CD14-positive monocyte (primary cell): ENCODE data around the gene BTG3. TPM values are rescaled to one million over a fixed set of nuclear protein-coding genes. Genes with fewer than 3 reads are reported as not detected.

Source experiments
- DNase-seq, 3 donors: peaks; one replicate each; pipeline ENCODE4 v3.0.0-alpha.2; 2011 to 2022
- H2AFZ ChIP-seq: 2 replicates; pipeline ENCODE4 v1.6.0; 2012; ENCODE audit warnings: mild to moderate bottlenecking, low read depth, low read length, inconsistent platforms; ENCODE audit not compliant: insufficient read depth, poor library complexity, severe bottlenecking
- H3K27ac ChIP-seq, 2 donors: 1 replicate in 1 of 2; 2 replicates in 1 of 2; pipeline ENCODE4 v1.5.1; 2012 to 2013; ENCODE audit warnings: low read length in 2 of 2, control low read depth in 1 of 2, inconsistent platforms in 1 of 2, low read depth in 1 of 2, mild to moderate bottlenecking in 1 of 2
- H3K27me3 ChIP-seq, 2 donors: one replicate each; pipeline versions ENCODE4 v1.6.0 to v1.6.1; 2011 to 2013; ENCODE audit warnings: low read length in 2 of 2; ENCODE audit not compliant: control insufficient read depth in 2 of 2, insufficient read depth in 2 of 2
- H3K36me3 ChIP-seq, 2 donors: replicated peaks in 1 of 2; 1 replicate in 1 of 2; 2 replicates in 1 of 2; pipeline versions ENCODE4 v1.5.1 to v1.6.1; 2012 to 2013; ENCODE audit warnings: low read length in 2 of 2, control low read depth in 1 of 2, inconsistent platforms in 1 of 2, mild to moderate bottlenecking in 1 of 2; ENCODE audit not compliant: insufficient read depth in 2 of 2, control insufficient read depth in 1 of 2
- H3K4me1 ChIP-seq, 2 donors: 1 replicate in 1 of 2; 2 replicates in 1 of 2; pipeline versions ENCODE4 v1.5.1 to v1.6.1; 2012 to 2013; ENCODE audit warnings: low read length in 2 of 2, control low read depth in 1 of 2, inconsistent platforms in 1 of 2, mild to moderate bottlenecking in 1 of 2, moderate library complexity in 1 of 2; ENCODE audit not compliant: insufficient read depth in 2 of 2, control insufficient read depth in 1 of 2
- H3K4me2 ChIP-seq: replicated peaks from 2 replicates; pipeline ENCODE3; 2012; ENCODE audit warnings: low read length, moderate library complexity, mild to moderate bottlenecking; ENCODE audit not compliant: poor library complexity, severe bottlenecking; ENCODE audit errors: extremely low read depth
- H3K4me3 ChIP-seq, 3 experiments: fragments of 200-600 bp in 1 of 3; sonication (generic) in 1 of 3; replicated peaks in 1 of 3; 1 replicate in 2 of 3; 2 replicates in 1 of 3; pipeline ENCODE4 v1.5.1; 2011 to 2013; ENCODE audit warnings: low read length in 3 of 3, mild to moderate bottlenecking in 3 of 3, control low read depth in 2 of 3, low read depth in 2 of 3, inconsistent platforms in 1 of 3, moderate library complexity in 1 of 3
- H3K79me2 ChIP-seq: 2 replicates; pipeline ENCODE4 v1.6.0; 2012; ENCODE audit warnings: mild to moderate bottlenecking, control low read depth, inconsistent platforms, low read length, moderate library complexity; ENCODE audit not compliant: insufficient read depth
- H3K9ac ChIP-seq: 2 replicates; pipeline ENCODE4 v1.6.0; 2017; ENCODE audit warnings: low read length, mild to moderate bottlenecking; ENCODE audit not compliant: insufficient read depth, poor library complexity, severe bottlenecking
- H3K9me3 ChIP-seq, 2 donors: replicated peaks in 1 of 2; 1 replicate in 1 of 2; 2 replicates in 1 of 2; pipeline versions ENCODE4 v1.5.1 to v1.6.1; 2012 to 2013; ENCODE audit warnings: low read length in 2 of 2, control low read depth in 1 of 2; ENCODE audit not compliant: control insufficient read depth in 1 of 2, insufficient read depth in 1 of 2
- H4K20me1 ChIP-seq: 2 replicates; pipeline ENCODE4 v1.6.0; 2012; ENCODE audit warnings: mild to moderate bottlenecking, low read length, control low read depth, moderate library complexity; ENCODE audit not compliant: insufficient read depth
- H3K27ac Mint-ChIP-seq, 7 donors: one replicate each; pipeline ENCODE4 v1.8.0; 2020; ENCODE audit warnings: mild to moderate bottlenecking in 7 of 7, mixed read lengths in 7 of 7, moderate library complexity in 6 of 7, inconsistent platforms in 2 of 7
- H3K27me3 Mint-ChIP-seq, 3 donors: one replicate each; pipeline ENCODE4 v1.8.0; 2021 to 2022; ENCODE audit warnings: low read depth in 3 of 3, mild to moderate bottlenecking in 3 of 3, mixed read lengths in 3 of 3, moderate library complexity in 3 of 3, inconsistent platforms in 1 of 3
- H3K36me3 Mint-ChIP-seq, 2 donors: one replicate each; pipeline ENCODE4 v1.8.0; 2020; ENCODE audit warnings: mixed read lengths in 2 of 2, inconsistent platforms in 1 of 2, mild to moderate bottlenecking in 1 of 2
- H3K4me1 Mint-ChIP-seq: one replicate; pipeline ENCODE4 v1.8.0; 2020; ENCODE audit warnings: mild to moderate bottlenecking, mixed read lengths
- H3K4me3 Mint-ChIP-seq, 2 donors: one replicate each; pipeline ENCODE4 v1.8.0; 2020; ENCODE audit warnings: mild to moderate bottlenecking in 2 of 2, mixed read lengths in 2 of 2, moderate library complexity in 1 of 2
- H3K9me3 Mint-ChIP-seq, 7 donors: one replicate each; pipeline ENCODE4 v1.8.0; 2020 to 2022; ENCODE audit warnings: mixed read lengths in 7 of 7, mild to moderate bottlenecking in 6 of 7, moderate library complexity in 6 of 7, inconsistent platforms in 2 of 7
- WGBS: methylation state at CpG from one replicate; pipeline ENCODE4 v1.1.5; 2013; ENCODE audit warnings: missing lambda C conversion rate; ENCODE audit not compliant: insufficient coverage; 5-methylcytosine and 5-hydroxymethylcytosine counted together
- intact Hi-C, 2 donors: fragments of 100-400 bp; cut with micrococcal nuclease; formaldehyde crosslinking; loops; one replicate each; pipeline versions ENCODE4 v1.15.0 to v1.15.1; 2023
- polyA plus RNA-seq, 3 donors: library from polyadenylated mRNA; depleted of rRNA in 1 of 3; unstranded in 2 of 3; stranded (reverse) in 1 of 3; fragments of 300-500 nt in 2 of 3; fragments of >200 nt in 1 of 3; fragmentation: Illumina TruSeq in 2 of 3; gene quantifications; 1 replicate in 2 of 3; 2 replicates in 1 of 3; pipeline ENCODE4 v1.2.3, GENCODE V29; 2012 to 2021
- small RNA-seq: library from RNA; depleted of rRNA; stranded (forward); fragments of <200 nt; gene quantifications from one replicate; pipeline ENCODE3, GENCODE V24; 2012; ENCODE audit warnings: low read depth; ENCODE audit not compliant: insufficient read length
- TF ChIP-seq, protein P1 (sequence below): fragments of 200-600 bp; IDR thresholded peaks from one replicate; pipeline ENCODE4 v1.8.0; 2022; ENCODE audit warnings: antibody characterized with exemption, mild to moderate bottlenecking

The BTG3 gene
- polyA plus RNA-seq, 3 donors = 1.9 to 10.4 (median 2.0) TPM

DNA sequence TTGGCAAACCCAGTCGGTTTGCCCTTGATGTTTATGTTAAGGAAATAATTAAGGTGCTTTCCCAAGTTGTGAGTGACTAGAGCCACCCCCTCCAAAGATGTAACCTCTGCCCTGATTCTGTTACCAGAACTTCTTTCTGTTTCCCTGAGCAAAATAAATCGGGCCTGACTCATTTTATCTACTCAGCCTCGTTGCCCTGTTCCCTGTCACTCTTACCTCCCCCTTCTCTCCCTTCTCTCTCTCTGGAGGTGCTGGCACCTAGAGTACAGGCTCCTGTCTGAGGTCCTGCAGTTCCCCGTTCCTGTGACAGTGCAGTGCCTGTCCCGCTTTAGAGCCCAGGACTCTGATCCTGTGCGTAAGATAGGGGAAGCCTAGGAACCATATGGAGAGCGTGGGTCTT, 64.4 kb downstream of the BTG3 start:
- 93% methylated on average over 6 of the region's 7 CpGs for WGBS

DNA sequence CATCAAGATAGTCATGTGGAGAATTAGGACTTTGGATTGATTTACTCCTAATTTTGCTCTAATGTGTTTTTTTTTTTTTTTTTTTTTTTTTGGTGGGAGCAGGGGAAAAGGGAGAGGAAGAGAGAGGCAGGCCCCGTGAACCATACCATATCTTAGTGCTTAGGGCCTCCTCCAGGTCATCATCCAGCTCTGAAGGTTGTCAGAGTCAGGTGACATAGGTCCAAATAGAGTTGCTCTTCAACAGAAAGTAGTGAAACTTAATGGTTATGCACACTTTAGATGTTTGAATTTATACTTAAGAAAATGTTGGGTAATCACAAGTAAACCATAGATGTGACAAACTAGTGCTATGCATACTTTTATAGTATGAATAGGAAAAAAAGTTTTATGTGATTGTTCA, 67.7 kb downstream of the BTG3 start:
- Histone ChIP-seq H3K27ac (no peak overlapping the region), H2AFZ (no peak overlapping the region), H4K20me1 (no peaks in the 10 kb centered on the region), H3K4me2 (no peak overlapping the region), H3K9ac (no peak overlapping the region), H3K9me3 (no peaks in the 10 kb centered on the region), H3K4me3 (no peak overlapping the region), H3K4me1 (peaks cover under 1 to 7% of the 10 kb centered on the region in 2 donors), H3K27me3 (no peaks in the 10 kb centered on the region), H3K79me2 (no peaks in the 10 kb centered on the region), H3K36me3 (no peaks in the 10 kb centered on the region)
- intact Hi-C loops = no loop called here
- Mint-ChIP-seq H3K4me3 (no peak overlapping the region), H3K9me3 (peaks cover 0 to 3% (median 0%) of the 10 kb centered on the region in 7 donors), H3K4me1 (peaks cover 4% of the 10 kb centered on the region), H3K36me3 (no peaks in the 10 kb centered on the region), H3K27me3 (peaks cover 12 to 16% (median 13%) of the 10 kb centered on the region in 3 donors), H3K27ac (no peak overlapping the region)
- DNase-seq = no peak
- no CpG with 5 or more reads among the region's 1 CpG for WGBS
- TF ChIP-seq, protein P1, sequence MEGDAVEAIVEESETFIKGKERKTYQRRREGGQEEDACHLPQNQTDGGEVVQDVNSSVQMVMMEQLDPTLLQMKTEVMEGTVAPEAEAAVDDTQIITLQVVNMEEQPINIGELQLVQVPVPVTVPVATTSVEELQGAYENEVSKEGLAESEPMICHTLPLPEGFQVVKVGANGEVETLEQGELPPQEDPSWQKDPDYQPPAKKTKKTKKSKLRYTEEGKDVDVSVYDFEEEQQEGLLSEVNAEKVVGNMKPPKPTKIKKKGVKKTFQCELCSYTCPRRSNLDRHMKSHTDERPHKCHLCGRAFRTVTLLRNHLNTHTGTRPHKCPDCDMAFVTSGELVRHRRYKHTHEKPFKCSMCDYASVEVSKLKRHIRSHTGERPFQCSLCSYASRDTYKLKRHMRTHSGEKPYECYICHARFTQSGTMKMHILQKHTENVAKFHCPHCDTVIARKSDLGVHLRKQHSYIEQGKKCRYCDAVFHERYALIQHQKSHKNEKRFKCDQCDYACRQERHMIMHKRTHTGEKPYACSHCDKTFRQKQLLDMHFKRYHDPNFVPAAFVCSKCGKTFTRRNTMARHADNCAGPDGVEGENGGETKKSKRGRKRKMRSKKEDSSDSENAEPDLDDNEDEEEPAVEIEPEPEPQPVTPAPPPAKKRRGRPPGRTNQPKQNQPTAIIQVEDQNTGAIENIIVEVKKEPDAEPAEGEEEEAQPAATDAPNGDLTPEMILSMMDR = no peak

More for the DNA sequence above, 64.4 kb downstream of the BTG3 start:
- no peak overlapping the region for H3K4me3 ChIP-seq
- H3K79me2 ChIP-seq = no peaks in the 10 kb centered on the region
- H3K4me1 ChIP-seq = no peaks in the 10 kb centered on the region
- intact Hi-C loops = no loop called here
- TF ChIP-seq, protein P1 = no peak
- no peaks in the 10 kb centered on the region for H3K27me3 ChIP-seq
- no peak overlapping the region for H3K4me2 ChIP-seq
- no peaks in the 10 kb centered on the region for H3K4me1 Mint-ChIP-seq
- H3K27ac Mint-ChIP-seq = no peak overlapping the region
- no peaks in the 10 kb centered on the region for H3K36me3 ChIP-seq
- H3K36me3 Mint-ChIP-seq = no peaks in the 10 kb centered on the region
- H3K27ac ChIP-seq = no peak overlapping the region
- H3K9me3 ChIP-seq = no peaks in the 10 kb centered on the region
- H2AFZ ChIP-seq = no peak overlapping the region
- no peaks in the 10 kb centered on the region for H4K20me1 ChIP-seq
- H3K9me3 Mint-ChIP-seq = peaks cover 0 to 3% (median 0%) of the 10 kb centered on the region in 7 donors
- H3K9ac ChIP-seq = no peak overlapping the region
- H3K27me3 Mint-ChIP-seq = peaks cover 3 to 18% (median 6%) of the 10 kb centered on the region in 3 donors
- H3K4me3 Mint-ChIP-seq = peak overlapping the region in 1 of 2 donors; percentile 5
- DNase-seq = no peak

Small RNA genes lying within 50 kb of the gene (small RNA-seq; reads per million reads assigned to genes)
- not detected for gene RF00019

Other genes with a start within 250 kb of the BTG3 start
- not detected for gene CXADR, start 99.9 kb downstream of the BTG3 start, polyA plus RNA-seq
- gene C21orf91, start 206.5 kb upstream of the BTG3 start, polyA plus RNA-seq = 10 to 100 TPM in 2 of 3 donors, 1 to 10 TPM in 1; 4.6 to 22.3 (median 18.9) TPM